ENCODE data around the gene RHBDF2.

GRCh38 chr17:76439314-76439928 is 61.8 kb downstream of the RHBDF2 start:
- no peak for TF ChIP-seq CTCF (IDR thresholded peaks at IDR 0.05)
- no peak for TF ChIP-seq POLR2A (IDR thresholded peaks at IDR 0.05)

All from testis (tissue), 2 donors.